B cell (primary cell): Measurements from ENCODE around the gene SLC29A3. TPM values are rescaled to one million over a fixed set of nuclear protein-coding genes. Genes with fewer than 3 reads are reported as not detected.

ENCODE experiments used
- ATAC-seq: fragments of 200-7000 bp; cut with Tn5 transposase; one replicate; pipeline ENCODE4 v1.10.0; 2021; ENCODE audit warnings: low read depth, mild to moderate bottlenecking, moderate number of reproducible peaks, moderate library complexity
- CTCF ChIA-PET: fragments of 350-600 bp; sonication (Branson Sonifier 250); formaldehyde crosslinking; loops from one replicate; lab custom pipeline; 2021; ENCODE audit warnings: antibody characterized with exemption, inconsistent platforms; lab: Charles Lee
- POLR2A ChIA-PET: fragments of 350-600 bp; sonication (Branson Sonifier 250); formaldehyde crosslinking; loops from one replicate; lab custom pipeline; 2021; ENCODE audit warnings: antibody characterized with exemption; lab: Charles Lee
- DNase-seq: peaks from one replicate; pipeline ENCODE4 v3.0.0; 2013
- H2AFZ ChIP-seq: 2 replicates; pipeline ENCODE4 v1.6.1; 2012; ENCODE audit warnings: mild to moderate bottlenecking, low read depth, low read length; ENCODE audit not compliant: insufficient read depth, poor library complexity, severe bottlenecking
- H3K27ac ChIP-seq, 2 donors: 1 replicate in 1 of 2; 2 replicates in 1 of 2; pipeline ENCODE4 v1.5.1; 2012 to 2013; ENCODE audit warnings: low read length in 2 of 2, mild to moderate bottlenecking in 2 of 2, moderate library complexity in 1 of 2
- H3K27me3 ChIP-seq, 4 experiments: fragments of 200-600 bp in 1 of 4; sonication (generic) in 1 of 4; replicated peaks in 1 of 4; 1 replicate in 2 of 4; 2 replicates in 2 of 4; pipeline versions ENCODE4 v1.6.1 to v1.7.0; 2013 to 2016; ENCODE audit warnings: low read length in 3 of 4, mild to moderate bottlenecking in 2 of 4, mixed read lengths in 1 of 4, moderate library complexity in 1 of 4; ENCODE audit not compliant: insufficient read depth in 4 of 4, control insufficient read depth in 3 of 4; ENCODE audit errors: control extremely low read depth in 1 of 4
- H3K36me3 ChIP-seq, 2 experiments: replicated peaks in 1 of 2; 1 replicate in 1 of 2; 2 replicates in 1 of 2; pipeline versions ENCODE4 v1.6.1 to v1.7.1; 2013; ENCODE audit warnings: low read length in 1 of 2; ENCODE audit not compliant: insufficient read depth in 2 of 2, control insufficient read depth in 1 of 2; ENCODE audit errors: control extremely low read depth in 1 of 2, extremely low read depth in 1 of 2
- H3K4me1 ChIP-seq, 2 donors: fragments of 200-600 bp in 1 of 2; sonication (generic) in 1 of 2; 1 replicate in 1 of 2; 2 replicates in 1 of 2; pipeline versions ENCODE4 v1.5.1 to v1.6.1; 2013 to 2017; ENCODE audit warnings: low read length in 2 of 2; ENCODE audit not compliant: control insufficient read depth in 2 of 2, insufficient read depth in 2 of 2
- H3K4me2 ChIP-seq: replicated peaks from 2 replicates; pipeline ENCODE3; 2012; ENCODE audit warnings: mild to moderate bottlenecking, low read depth, low read length; ENCODE audit not compliant: poor library complexity, severe bottlenecking
- H3K4me3 ChIP-seq, 5 experiments: fragments of 200-600 bp in 1 of 5; sonication (generic) in 1 of 5; 1 replicate in 3 of 5; 2 replicates in 2 of 5; pipeline versions ENCODE4 v1.5.1 to v1.7.0; 2011 to 2016; ENCODE audit warnings: low read length in 4 of 5, mild to moderate bottlenecking in 4 of 5, low read depth in 2 of 5, control low read depth in 1 of 5, moderate library complexity in 1 of 5; ENCODE audit not compliant: insufficient read depth in 1 of 5; ENCODE audit errors: control extremely low read depth in 1 of 5, extremely low read depth in 1 of 5
- H3K79me2 ChIP-seq: fragments of 200-600 bp; sonication (generic); one replicate; pipeline ENCODE4 v1.6.0; 2016; ENCODE audit warnings: low read length; ENCODE audit not compliant: control insufficient read depth, insufficient read depth
- H3K9ac ChIP-seq: fragments of 200-600 bp; sonication (generic); 2 replicates; pipeline ENCODE4 v1.6.1; 2017; ENCODE audit warnings: mild to moderate bottlenecking, low read length, moderate library complexity
- H3K9me3 ChIP-seq, 3 donors: one replicate each; pipeline versions ENCODE4 v1.6.1 to v1.7.1; 2013; ENCODE audit warnings: low read length in 2 of 3; ENCODE audit not compliant: control insufficient read depth in 2 of 3, insufficient read depth in 1 of 3; ENCODE audit errors: control extremely low read depth in 1 of 3
- H4K20me1 ChIP-seq: 2 replicates; pipeline ENCODE4 v1.6.0; 2012; ENCODE audit warnings: mild to moderate bottlenecking, low read length; ENCODE audit not compliant: insufficient read depth, control insufficient read depth, poor library complexity, severe bottlenecking
- H3K27ac Mint-ChIP-seq: one replicate; pipeline ENCODE4 v1.8.0; 2021; ENCODE audit warnings: mixed read lengths
- H3K27me3 Mint-ChIP-seq: one replicate; pipeline ENCODE4 v1.8.0; 2021; ENCODE audit warnings: mixed read lengths
- H3K4me1 Mint-ChIP-seq: one replicate; pipeline ENCODE4 v1.8.0; 2021; ENCODE audit warnings: mixed read lengths
- H3K4me3 Mint-ChIP-seq: one replicate; pipeline ENCODE4 v1.8.0; 2021; ENCODE audit warnings: mixed read lengths
- H3K9me3 Mint-ChIP-seq: one replicate; pipeline ENCODE4 v1.8.0; 2022; ENCODE audit warnings: mixed read lengths; ENCODE audit not compliant: insufficient read depth
- EZH2 ChIP-seq: IDR thresholded peaks from 2 replicates; pipeline ENCODE4 v1.6.1; 2012; ENCODE audit warnings: borderline replicate concordance, low read depth, mild to moderate bottlenecking, moderate library complexity, low read length; ENCODE audit not compliant: insufficient read depth, poor library complexity, severe bottlenecking
- whole genome bisulfite sequencing: methylation state at CpG from one replicate; pipeline ENCODE4 v1.1.5; 2013; ENCODE audit warnings: missing lambda C conversion rate; ENCODE audit not compliant: insufficient coverage; 5-methylcytosine and 5-hydroxymethylcytosine counted together
- intact Hi-C: fragments of 100-400 bp; cut with micrococcal nuclease; formaldehyde crosslinking; loops from one replicate; pipeline ENCODE4 v1.10.0; 2022
- polyA plus RNA-seq: library from polyadenylated mRNA; depleted of rRNA; stranded (reverse); fragments of >200 nt; gene quantifications from 2 replicates; pipeline ENCODE4 v1.2.3, GENCODE V29; 2012
- total RNA-seq, 2 donors: library from RNA; stranded (reverse); fragments of 120-200 nt in 1 of 2; gene quantifications; 1 replicate in 1 of 2; 2 replicates in 1 of 2; pipeline versions ENCODE4 v1.2.3 to v1.2.4, GENCODE V29; 2013 to 2022
- TF ChIP-seq, protein P1 (sequence below): fragments of 200-600 bp; IDR thresholded peaks from one replicate; pipeline ENCODE4 v1.8.0; 2022; ENCODE audit warnings: antibody characterized with exemption, mild to moderate bottlenecking

Gene SLC29A3
- total and polyA plus RNA-seq, 2 donors (not counting 1 experiment from before 2014, with no cell fraction given), result 4.5 to 8.2 TPM

DNA sequence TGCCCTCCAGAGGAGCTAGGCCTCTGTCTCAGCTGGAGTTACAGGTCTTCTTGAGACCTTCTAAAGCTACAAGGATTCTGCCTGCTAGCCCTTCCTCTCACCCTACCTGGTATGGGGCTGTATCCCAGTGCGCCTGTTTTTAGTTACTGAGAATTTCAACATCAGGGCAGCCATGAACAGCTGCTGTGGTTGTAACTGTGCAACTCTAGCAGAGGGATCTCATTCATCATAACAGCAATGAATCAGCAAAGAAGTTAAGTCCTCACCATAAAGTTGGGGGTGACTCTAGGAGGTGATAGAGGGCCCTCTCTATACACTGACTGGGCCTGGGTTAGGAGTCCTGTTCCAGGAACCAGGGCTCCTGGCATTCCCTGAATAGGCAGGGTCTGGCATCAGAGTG is 63.7 kb downstream of the SLC29A3 start:
- ChIA-PET POLR2A (no interaction called here), CTCF (interaction anchor here (0.6 to 6.5 kb wide), 8 partner anchors 11 to 514 kb away, joined by 3 to 72 read pairs (median 7); partner anchors contain the start of gene SLC29A3)
- no peaks in the 10 kb centered on the region for H3K9me3 ChIP-seq
- ATAC-seq, result no peak
- H3K36me3 ChIP-seq, result no peaks in the 10 kb centered on the region
- intact Hi-C loops, result loop anchor here (5.0 kb wide), 1 partner anchor 430 kb away; no protein-coding TSS in a partner anchor
- H3K27me3 ChIP-seq, result no peaks in the 10 kb centered on the region
- H3K79me2 ChIP-seq, result no peaks in the 10 kb centered on the region
- no peak overlapping the region for H3K4me2 ChIP-seq
- H3K9ac ChIP-seq, result no peak overlapping the region
- Mint-ChIP-seq H3K4me1 (peaks cover 20% of the 10 kb centered on the region), H3K4me3 (no peak overlapping the region), H3K27ac (no peak overlapping the region), H3K27me3 (no peaks in the 10 kb centered on the region), H3K9me3 (no peaks in the 10 kb centered on the region)
- no peak overlapping the region for H3K4me3 ChIP-seq
- no peak for DNase-seq
- WGBS, result no CpG with 5 or more reads among the region's 1 CpG
- H2AFZ ChIP-seq, result no peak overlapping the region
- H3K4me1 ChIP-seq, result peaks cover 16 to 21% of the 10 kb centered on the region in 2 donors
- no peak overlapping the region for H3K27ac ChIP-seq
- no peaks in the 10 kb centered on the region for H4K20me1 ChIP-seq
- TF ChIP-seq EZH2, result no peak
- TF ChIP-seq, protein P1, sequence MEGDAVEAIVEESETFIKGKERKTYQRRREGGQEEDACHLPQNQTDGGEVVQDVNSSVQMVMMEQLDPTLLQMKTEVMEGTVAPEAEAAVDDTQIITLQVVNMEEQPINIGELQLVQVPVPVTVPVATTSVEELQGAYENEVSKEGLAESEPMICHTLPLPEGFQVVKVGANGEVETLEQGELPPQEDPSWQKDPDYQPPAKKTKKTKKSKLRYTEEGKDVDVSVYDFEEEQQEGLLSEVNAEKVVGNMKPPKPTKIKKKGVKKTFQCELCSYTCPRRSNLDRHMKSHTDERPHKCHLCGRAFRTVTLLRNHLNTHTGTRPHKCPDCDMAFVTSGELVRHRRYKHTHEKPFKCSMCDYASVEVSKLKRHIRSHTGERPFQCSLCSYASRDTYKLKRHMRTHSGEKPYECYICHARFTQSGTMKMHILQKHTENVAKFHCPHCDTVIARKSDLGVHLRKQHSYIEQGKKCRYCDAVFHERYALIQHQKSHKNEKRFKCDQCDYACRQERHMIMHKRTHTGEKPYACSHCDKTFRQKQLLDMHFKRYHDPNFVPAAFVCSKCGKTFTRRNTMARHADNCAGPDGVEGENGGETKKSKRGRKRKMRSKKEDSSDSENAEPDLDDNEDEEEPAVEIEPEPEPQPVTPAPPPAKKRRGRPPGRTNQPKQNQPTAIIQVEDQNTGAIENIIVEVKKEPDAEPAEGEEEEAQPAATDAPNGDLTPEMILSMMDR, result no peak

DNA sequence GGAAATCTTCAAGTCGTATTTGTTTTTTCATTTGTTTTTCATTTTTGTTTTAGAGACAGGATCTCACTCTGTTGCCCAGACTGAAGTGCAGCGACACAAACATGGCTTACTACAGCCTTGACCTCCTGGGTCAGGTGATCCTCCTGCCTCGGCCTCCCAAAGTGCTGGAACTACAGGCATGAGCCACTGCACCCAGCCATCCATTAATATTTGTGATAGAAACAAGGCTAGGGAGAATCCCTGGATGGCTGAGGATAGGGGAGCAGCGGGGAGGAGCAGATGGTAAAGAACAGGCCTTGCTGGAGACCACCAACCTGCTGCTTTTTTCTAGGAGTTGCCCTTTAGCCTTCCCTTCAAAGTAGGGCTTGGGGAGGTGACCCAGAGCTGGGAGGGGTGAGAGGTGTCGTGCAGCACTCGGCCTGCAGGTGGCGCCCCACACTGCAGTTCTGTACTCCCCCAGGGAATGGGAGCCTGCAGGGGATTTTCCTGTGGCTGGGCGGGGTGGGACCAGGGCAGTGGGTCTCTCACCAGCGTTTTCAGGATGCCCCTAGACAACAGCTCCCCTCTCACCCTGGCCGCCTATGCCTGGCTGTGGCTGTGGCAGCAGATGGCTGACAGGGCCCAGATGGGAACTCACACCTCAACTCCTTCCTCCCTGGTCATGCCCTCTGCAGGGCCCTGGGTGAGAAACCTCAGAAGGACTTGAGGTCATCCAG is 65.1 kb downstream of the SLC29A3 start:
- WGBS, result 23% methylated on average over 10 of the region's 10 CpGs
- intact Hi-C loops, result loop anchor here (1.0 to 5.0 kb wide), 6 partner anchors 70 to 512 kb away; no protein-coding TSS in a partner anchor
- peaks cover 7% of the 10 kb centered on the region for H3K27me3 Mint-ChIP-seq
- H4K20me1 ChIP-seq, result no peaks in the 10 kb centered on the region
- no peaks in the 10 kb centered on the region for H3K36me3 ChIP-seq
- H3K4me3 Mint-ChIP-seq, result no peak overlapping the region
- DNase-seq (peak; percentile 79), ATAC-seq (peak; percentile 99)
- H3K9me3 ChIP-seq, result no peaks in the 10 kb centered on the region
- POLR2A ChIA-PET, result no interaction called here
- H2AFZ ChIP-seq, result no peak overlapping the region
- peak overlapping the region; percentile 33 for H3K4me2 ChIP-seq
- peaks cover 2 to 7% of the 10 kb centered on the region in 2 donors for H3K4me1 ChIP-seq
- no peak overlapping the region for H3K27ac ChIP-seq
- no peak overlapping the region for H3K27ac Mint-ChIP-seq
- CTCF ChIA-PET, result interaction anchor here (0.6 to 6.5 kb wide), 32 partner anchors 8 to 664 kb away, joined by 3 to 72 read pairs (median 4); partner anchors contain the start of genes CDH23 and SLC29A3
- H3K4me3 ChIP-seq, result no peak overlapping the region
- H3K4me1 Mint-ChIP-seq, result peaks cover 7% of the 10 kb centered on the region
- no peaks in the 10 kb centered on the region for H3K79me2 ChIP-seq
- no peak overlapping the region for H3K9ac ChIP-seq
- H3K9me3 Mint-ChIP-seq, result no peaks in the 10 kb centered on the region
- peaks cover 0 to 7% (median 0%) of the 10 kb centered on the region in 4 experiments for H3K27me3 ChIP-seq
- TF ChIP-seq, protein P1, result peak; percentile 89
- no peak for TF ChIP-seq EZH2
